ENCODE data around the gene ARSK. TPM values are rescaled to one million over a fixed set of nuclear protein-coding genes. Genes with fewer than 3 reads are reported as not detected.

Gene ARSK
- total RNA-seq: 7.5 and 8.2 TPM in 2 replicates

GRCh38 chr5:95554647-95555548 lies at the start of gene ARSK, which contains the start of gene SKIC3:
ARSK (plus strand) TSS chr5:95555101; CDS start chr5:95555279, 178 bp downstream.
SKIC3 (minus strand) TSS chr5:95554977; CDS start chr5:95547150, 7,827 bp downstream.
- DNase-seq (ENCODE audit: low read depth, low spot score): peak; percentile 98

- DNase-seq (ENCODE audit: low read depth, low spot score): no peak
Measured at GRCh38 chr5:95508550-95508949, 46.4 kb upstream of the ARSK start.

GRCh38 chr5:95511606-95512005 lies 43.3 kb upstream of the ARSK start:
- no peak for DNase-seq (ENCODE audit: low read depth, low spot score)

- no peak for DNase-seq (ENCODE audit: low read depth, low spot score)
Measured at GRCh38 chr5:95518417-95518816, 36.5 kb upstream of the ARSK start.

- no peak for DNase-seq (ENCODE audit: low read depth, low spot score)
Measured at GRCh38 chr5:95519151-95519550, 35.8 kb upstream of the ARSK start.

- no peak for DNase-seq (ENCODE audit: low read depth, low spot score)
Measured at GRCh38 chr5:95519681-95520080, 35.2 kb upstream of the ARSK start.

- no peak for DNase-seq (ENCODE audit: low read depth, low spot score)
Measured at GRCh38 chr5:95520206-95520605, 34.7 kb upstream of the ARSK start.

GRCh38 chr5:95524423-95524822 lies 30.5 kb upstream of the ARSK start:
- no peak for DNase-seq (ENCODE audit: low read depth, low spot score)

- DNase-seq (ENCODE audit: low read depth, low spot score): no peak
Measured at GRCh38 chr5:95526871-95527270, 28.0 kb upstream of the ARSK start.

GRCh38 chr5:95528565-95528964 lies 26.3 kb upstream of the ARSK start:
- no peak for DNase-seq (ENCODE audit: low read depth, low spot score)

- no peak for DNase-seq (ENCODE audit: low read depth, low spot score)
Measured at GRCh38 chr5:95530416-95530815, 24.5 kb upstream of the ARSK start.

- no peak for DNase-seq (ENCODE audit: low read depth, low spot score)
Measured at GRCh38 chr5:95531491-95531890, 23.4 kb upstream of the ARSK start.

GRCh38 chr5:95532415-95532814 lies 22.5 kb upstream of the ARSK start:
- DNase-seq (ENCODE audit: low read depth, low spot score): no peak

- DNase-seq (ENCODE audit: low read depth, low spot score): no peak
Measured at GRCh38 chr5:95533106-95533505, 21.8 kb upstream of the ARSK start.

- DNase-seq (ENCODE audit: low read depth, low spot score): no peak
Measured at GRCh38 chr5:95533761-95534160, 21.1 kb upstream of the ARSK start.

GRCh38 chr5:95537501-95537900 lies 17.4 kb upstream of the ARSK start:
- no peak for DNase-seq (ENCODE audit: low read depth, low spot score)

- DNase-seq (ENCODE audit: low read depth, low spot score): no peak
Measured at GRCh38 chr5:95543017-95543705, 11.7 kb upstream of the ARSK start.

- DNase-seq (ENCODE audit: low read depth, low spot score): no peak
Measured at GRCh38 chr5:95549030-95549429, 5.9 kb upstream of the ARSK start.

GRCh38 chr5:95554331-95554646 lies 612 bp upstream of the ARSK start:
- DNase-seq (ENCODE audit: low read depth, low spot score): no peak

- DNase-seq (ENCODE audit: low read depth, low spot score): no peak
Measured at GRCh38 chr5:95555553-95555952, 652 bp downstream of the ARSK start.

- no peak for DNase-seq (ENCODE audit: low read depth, low spot score)
Measured at GRCh38 chr5:95557841-95558240, 2.9 kb downstream of the ARSK start.

- DNase-seq (ENCODE audit: low read depth, low spot score): no peak
Measured at GRCh38 chr5:95562282-95562681, 7.4 kb downstream of the ARSK start.

- DNase-seq (ENCODE audit: low read depth, low spot score): no peak
Measured at GRCh38 chr5:95563367-95563766, 8.5 kb downstream of the ARSK start.

Data from pulmonary artery endothelial cell (primary cell).